Loucy (cell line): ENCODE results near the gene TSPAN3.

ENCODE experiments used
- EZH2phosphoT487 ChIP-seq: fragments of 200-600 bp; IDR thresholded peaks from 2 replicates; pipeline ENCODE4 v1.6.1; 2018; ENCODE audit warnings: antibody characterized with exemption, mild to moderate bottlenecking, moderate library complexity, borderline replicate concordance
- TF ChIP-seq, protein P1 (sequence below): fragments of 200-600 bp; sonication (generic); conservative IDR thresholded peaks from 2 replicates; pipeline ENCODE4 v1.5.1; 2014; ENCODE audit warnings: mild to moderate bottlenecking, antibody characterized with exemption, low read length

GRCh38 chr15:77058468-77058867, 12.4 kb downstream of the TSPAN3 start:
- TF ChIP-seq, protein P1, sequence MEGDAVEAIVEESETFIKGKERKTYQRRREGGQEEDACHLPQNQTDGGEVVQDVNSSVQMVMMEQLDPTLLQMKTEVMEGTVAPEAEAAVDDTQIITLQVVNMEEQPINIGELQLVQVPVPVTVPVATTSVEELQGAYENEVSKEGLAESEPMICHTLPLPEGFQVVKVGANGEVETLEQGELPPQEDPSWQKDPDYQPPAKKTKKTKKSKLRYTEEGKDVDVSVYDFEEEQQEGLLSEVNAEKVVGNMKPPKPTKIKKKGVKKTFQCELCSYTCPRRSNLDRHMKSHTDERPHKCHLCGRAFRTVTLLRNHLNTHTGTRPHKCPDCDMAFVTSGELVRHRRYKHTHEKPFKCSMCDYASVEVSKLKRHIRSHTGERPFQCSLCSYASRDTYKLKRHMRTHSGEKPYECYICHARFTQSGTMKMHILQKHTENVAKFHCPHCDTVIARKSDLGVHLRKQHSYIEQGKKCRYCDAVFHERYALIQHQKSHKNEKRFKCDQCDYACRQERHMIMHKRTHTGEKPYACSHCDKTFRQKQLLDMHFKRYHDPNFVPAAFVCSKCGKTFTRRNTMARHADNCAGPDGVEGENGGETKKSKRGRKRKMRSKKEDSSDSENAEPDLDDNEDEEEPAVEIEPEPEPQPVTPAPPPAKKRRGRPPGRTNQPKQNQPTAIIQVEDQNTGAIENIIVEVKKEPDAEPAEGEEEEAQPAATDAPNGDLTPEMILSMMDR = no peak
- no peak for TF ChIP-seq EZH2phosphoT487
